Measurements from ENCODE around the gene BROX. TPM values are rescaled to one million over a fixed set of nuclear protein-coding genes. Genes with fewer than 3 reads are reported as not detected.
"Not testable (repeated sequence)": the region's sequence is repeated elsewhere in the genome, so short reads cannot be mapped to it uniquely, and the experiment has no call there.

BROX gene
- total and polyA plus RNA-seq, 2 donors (not counting 3 experiments of a cell fraction or from before 2014, with no cell fraction given) = 7.3 to 39.7 TPM

- H3K4me1 ChIP-seq (ENCODE audit: control insufficient read depth, extremely low read depth, insufficient read depth, low read length) = no peaks in the 10 kb centered on the region
- POLR2A ChIA-PET = no interaction called here
- no peaks in the 10 kb centered on the region for H3K9me3 ChIP-seq (replicated peaks; ENCODE audit: control insufficient read depth, insufficient read depth, low read length)
- intact Hi-C loops (cut with micrococcal nuclease) (loop anchor here (2.0 kb wide), 1 partner anchor 53 kb away; no protein-coding TSS in a partner anchor), dilution Hi-C loops (cut with MboI; ENCODE audit: extremely low pct_ligation_motif_present, low sequenced_read_pairs) (no loop called here)
- no peak overlapping the region for H2AFZ ChIP-seq (ENCODE audit: low read depth, low read length)
- peaks cover 0 to 3% of the 10 kb centered on the region in 2 experiments for H3K36me3 ChIP-seq (ENCODE audit: control insufficient read depth in 2 of 2, extremely low read depth in 1 of 2, insufficient read depth in 2 of 2, low read length in 2 of 2)
- DNase-seq (ENCODE audit: low read depth, low spot score) (no peak), FAIRE-seq (no peak)
- H4K20me1 ChIP-seq (replicated peaks; ENCODE audit: control insufficient read depth, extremely low read depth, insufficient read depth, low read length) = no peaks in the 10 kb centered on the region
- no peak overlapping the region for H3K4me3 ChIP-seq (replicated peaks in 1 of 3; ENCODE audit: insufficient read depth in 1 of 3, low read depth in 1 of 3, low read length in 3 of 3)
- no peaks in the 10 kb centered on the region for H3K79me2 ChIP-seq (ENCODE audit: control insufficient read depth, insufficient read depth, low read length)
- no peak overlapping the region for H3K4me2 ChIP-seq (ENCODE audit: insufficient read depth, low read length)
- no peaks in the 10 kb centered on the region for H3K9me1 ChIP-seq (replicated peaks; ENCODE audit: control insufficient read depth, extremely low read depth, insufficient read depth, low read length)
- H3K9ac ChIP-seq (replicated peaks; ENCODE audit: extremely low read depth, insufficient read depth, low read length) = no peak overlapping the region
- TF ChIP-seq POLR2AphosphoS5 (IDR thresholded peaks at IDR 0.05; ENCODE audit: insufficient read depth, low read depth, low read length) = no peak
- TF ChIP-seq, protein P1, sequence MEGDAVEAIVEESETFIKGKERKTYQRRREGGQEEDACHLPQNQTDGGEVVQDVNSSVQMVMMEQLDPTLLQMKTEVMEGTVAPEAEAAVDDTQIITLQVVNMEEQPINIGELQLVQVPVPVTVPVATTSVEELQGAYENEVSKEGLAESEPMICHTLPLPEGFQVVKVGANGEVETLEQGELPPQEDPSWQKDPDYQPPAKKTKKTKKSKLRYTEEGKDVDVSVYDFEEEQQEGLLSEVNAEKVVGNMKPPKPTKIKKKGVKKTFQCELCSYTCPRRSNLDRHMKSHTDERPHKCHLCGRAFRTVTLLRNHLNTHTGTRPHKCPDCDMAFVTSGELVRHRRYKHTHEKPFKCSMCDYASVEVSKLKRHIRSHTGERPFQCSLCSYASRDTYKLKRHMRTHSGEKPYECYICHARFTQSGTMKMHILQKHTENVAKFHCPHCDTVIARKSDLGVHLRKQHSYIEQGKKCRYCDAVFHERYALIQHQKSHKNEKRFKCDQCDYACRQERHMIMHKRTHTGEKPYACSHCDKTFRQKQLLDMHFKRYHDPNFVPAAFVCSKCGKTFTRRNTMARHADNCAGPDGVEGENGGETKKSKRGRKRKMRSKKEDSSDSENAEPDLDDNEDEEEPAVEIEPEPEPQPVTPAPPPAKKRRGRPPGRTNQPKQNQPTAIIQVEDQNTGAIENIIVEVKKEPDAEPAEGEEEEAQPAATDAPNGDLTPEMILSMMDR (IDR thresholded peaks at IDR 0.05; ENCODE audit: extremely low read depth in 1 of 2, insufficient read depth in 1 of 2, low read depth in 1 of 2, low read length in 2 of 2) = no peak
- TF ChIP-seq GATA2 (IDR thresholded peaks at IDR 0.05; ENCODE audit: insufficient read depth, insufficient read length, low read depth, low read length) = no peak
- TF ChIP-seq FOS (IDR thresholded peaks at IDR 0.05; ENCODE audit: borderline replicate concordance, insufficient read depth, low read length) = no peak
- TF ChIP-seq, protein P2, sequence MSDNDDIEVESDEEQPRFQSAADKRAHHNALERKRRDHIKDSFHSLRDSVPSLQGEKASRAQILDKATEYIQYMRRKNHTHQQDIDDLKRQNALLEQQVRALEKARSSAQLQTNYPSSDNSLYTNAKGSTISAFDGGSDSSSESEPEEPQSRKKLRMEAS (IDR thresholded peaks at IDR 0.05; ENCODE audit: insufficient read depth, insufficient read length) = no peak
- TF ChIP-seq JUN (IDR thresholded peaks at IDR 0.05; ENCODE audit: borderline replicate concordance, insufficient read depth, insufficient read length, low read depth) = no peak
- no peak for TF ChIP-seq POLR2A (IDR thresholded peaks at IDR 0.05; ENCODE audit: low read depth, low read length)
- CTCF ChIA-PET = interaction anchor here (0.8 to 2.3 kb wide), 6 partner anchors 341 to 390 kb away, joined by 4 to 39 read pairs (median 16); no protein-coding TSS in a partner anchor
- BruUV-seq (replicated peaks) = no TSS peak
- no peaks in the 10 kb centered on the region for H3K27me3 ChIP-seq (ENCODE audit: control insufficient read depth in 2 of 2, insufficient read depth in 2 of 2, low read length in 2 of 2)
- H3K27ac ChIP-seq (ENCODE audit: insufficient read depth, low read depth, low read length) = no peak overlapping the region
Observed at GRCh38 chr1:222739929-222740328, 27.6 kb downstream of the BROX start.

GRCh38 chr1:222741630-222742457 is 29.5 kb downstream of the BROX start:
- dilution Hi-C loops (cut with MboI; ENCODE audit: extremely low pct_ligation_motif_present, low sequenced_read_pairs); POLR2A ChIA-PET; H3K27ac ChIP-seq (ENCODE audit: insufficient read depth, low read depth, low read length); intact Hi-C loops (cut with micrococcal nuclease); H4K20me1 ChIP-seq (replicated peaks; ENCODE audit: control insufficient read depth, extremely low read depth, insufficient read depth, low read length); H3K36me3 ChIP-seq (ENCODE audit: control insufficient read depth in 2 of 2, extremely low read depth in 1 of 2, insufficient read depth in 2 of 2, low read length in 2 of 2); H3K4me1 ChIP-seq (ENCODE audit: control insufficient read depth, extremely low read depth, insufficient read depth, low read length); H2AFZ ChIP-seq (ENCODE audit: low read depth, low read length); H3K4me3 ChIP-seq (replicated peaks in 1 of 3; ENCODE audit: insufficient read depth in 1 of 3, low read depth in 1 of 3, low read length in 3 of 3); H3K9ac ChIP-seq (replicated peaks; ENCODE audit: extremely low read depth, insufficient read depth, low read length); H3K9me3 ChIP-seq (replicated peaks; ENCODE audit: control insufficient read depth, insufficient read depth, low read length); H3K9me1 ChIP-seq (replicated peaks; ENCODE audit: control insufficient read depth, extremely low read depth, insufficient read depth, low read length); H3K27me3 ChIP-seq (ENCODE audit: control insufficient read depth in 2 of 2, insufficient read depth in 2 of 2, low read length in 2 of 2); H3K79me2 ChIP-seq (ENCODE audit: control insufficient read depth, insufficient read depth, low read length); BruUV-seq (replicated peaks); DNase-seq (ENCODE audit: low read depth, low spot score); H3K4me2 ChIP-seq (ENCODE audit: insufficient read depth, low read length): not testable (repeated sequence)
- peak; percentile 24 for FAIRE-seq
- CTCF ChIA-PET = interaction anchor here (0.7 kb wide), 1 partner anchor 382 kb away, joined by 3 read pairs; no protein-coding TSS in a partner anchor

All from endothelial cell of umbilical vein (primary cell).